OCI-LY1 (cell line): ENCODE data around the gene CD22.
"Not testable (repeated sequence)": the region's sequence is repeated elsewhere in the genome, so short reads cannot be mapped to it uniquely, and the experiment has no call there.

Source experiments
- H2AFZ ChIP-seq: fragments of 200-600 bp; sonication (generic), shearing (Covaris generic); 2 replicates; pipeline ENCODE4 v1.6.0; 2014; ENCODE audit warnings: antibody characterized with exemption, mild to moderate bottlenecking, low read length
- H3F3A ChIP-seq: fragments of 200-600 bp; sonication (generic), shearing (Covaris generic); 2 replicates; pipeline ENCODE4 v1.6.0; 2014; ENCODE audit warnings: mild to moderate bottlenecking, antibody characterized with exemption, low read length, moderate library complexity; ENCODE audit not compliant: insufficient read depth
- H3K27ac ChIP-seq: fragments of 200-600 bp; sonication (generic); 2 replicates; pipeline ENCODE4 v1.5.1; 2014; ENCODE audit warnings: low read length, mixed run types, mild to moderate bottlenecking, low read depth; ENCODE audit not compliant: poor library complexity, severe bottlenecking
- H3K27me3 ChIP-seq: fragments of 200-600 bp; sonication (generic); 2 replicates; pipeline ENCODE4 v1.6.0; 2014; ENCODE audit warnings: antibody characterized with exemption, mild to moderate bottlenecking, low read length, moderate library complexity; ENCODE audit not compliant: insufficient read depth
- H3K36me3 ChIP-seq: fragments of 200-600 bp; sonication (generic); 2 replicates; pipeline ENCODE4 v1.6.1; 2014; ENCODE audit warnings: mild to moderate bottlenecking, antibody characterized with exemption, low read length, moderate library complexity, mixed read lengths; ENCODE audit not compliant: insufficient read depth
- H3K4me1 ChIP-seq: fragments of 200-600 bp; sonication (generic); 2 replicates; pipeline ENCODE4 v1.5.1; 2014; ENCODE audit warnings: mild to moderate bottlenecking, low read length, moderate library complexity; ENCODE audit not compliant: insufficient read depth, severe bottlenecking
- H3K4me2 ChIP-seq: fragments of 200-600 bp; sonication (generic), shearing (Covaris generic); 2 replicates; pipeline ENCODE4 v1.6.1; 2014; ENCODE audit warnings: low read length
- H3K4me3 ChIP-seq: fragments of 200-600 bp; sonication (generic); 2 replicates; pipeline ENCODE4 v1.5.1; 2014; ENCODE audit warnings: low read length, low read depth, mild to moderate bottlenecking, mixed read lengths; ENCODE audit not compliant: poor library complexity, severe bottlenecking
- H3K79me2 ChIP-seq: fragments of 200-600 bp; shearing (Covaris generic); 2 replicates; pipeline ENCODE4 v1.6.1; 2016; ENCODE audit warnings: mixed run types, low read length, mixed read lengths; ENCODE audit not compliant: insufficient read depth
- H3K9ac ChIP-seq: fragments of 200-600 bp; sonication (generic), shearing (Covaris generic); 2 replicates; pipeline ENCODE4 v1.6.1; 2014; ENCODE audit warnings: mild to moderate bottlenecking, low read length, mixed read lengths
- H3K9me2 ChIP-seq: fragments of 200-600 bp; sonication (generic), shearing (Covaris generic); 2 replicates; pipeline ENCODE4 v1.6.1; 2014; ENCODE audit warnings: low read depth, mild to moderate bottlenecking, low read length, mixed read lengths
- H3K9me3 ChIP-seq: fragments of 200-600 bp; shearing (Covaris generic); 2 replicates; pipeline ENCODE4 v1.6.1; 2014; ENCODE audit warnings: low read length, mixed read lengths
- H4K20me1 ChIP-seq: fragments of 200-600 bp; sonication (generic), shearing (Covaris generic); 2 replicates; pipeline ENCODE4 v1.6.0; 2016; ENCODE audit warnings: mild to moderate bottlenecking, low read length; ENCODE audit not compliant: insufficient read depth
- CTCF ChIP-seq: fragments of 200-600 bp; sonication (generic), shearing (Covaris generic); IDR thresholded peaks from 2 replicates; pipeline ENCODE4 v1.5.1; 2017; ENCODE audit warnings: mild to moderate bottlenecking, antibody characterized with exemption, low read length, moderate library complexity, mixed read lengths
- EZH2 ChIP-seq: fragments of 200-600 bp; sonication (generic), shearing (Covaris generic); IDR thresholded peaks from 2 replicates; pipeline ENCODE4 v1.8.0; 2017; ENCODE audit warnings: borderline replicate concordance, mixed run types, mild to moderate bottlenecking, antibody characterized with exemption, low read length, moderate library complexity, mixed read lengths

The CD22 gene

GRCh38 chr19:35375505-35376307 lies 46.7 kb downstream of the CD22 start:
- Histone ChIP-seq H3K27ac (no peak overlapping the region), H3K36me3 (no peaks in the 10 kb centered on the region), H3K4me1 (no peaks in the 10 kb centered on the region), H4K20me1 (no peaks in the 10 kb centered on the region), H3K9me3 (0 out of 2 replicates have a peak, but pooled peaks cover 3% of the 10 kb centered on the region), H3K79me2 (no peaks in the 10 kb centered on the region), H3K9me2 (no peaks in the 10 kb centered on the region), H3K4me2 (no peak overlapping the region), H3F3A (no peaks in the 10 kb centered on the region), H2AFZ (no peak overlapping the region), H3K27me3 (peaks cover 3% of the 10 kb centered on the region; the same call in 1 of the 2 replicates), H3K4me3 (no peak overlapping the region), H3K9ac (no peak overlapping the region)
- TF ChIP-seq CTCF (no peak), EZH2 (no peak)

- no peak overlapping the region for H2AFZ ChIP-seq
- H3K27ac ChIP-seq = no peak overlapping the region
- H4K20me1 ChIP-seq = no peaks in the 10 kb centered on the region
- 0 out of 2 replicates have a peak, but pooled peaks cover 3% of the 10 kb centered on the region for H3K9me3 ChIP-seq
- H3K79me2 ChIP-seq = no peaks in the 10 kb centered on the region
- H3K4me1 ChIP-seq = no peaks in the 10 kb centered on the region
- no peak overlapping the region for H3K4me2 ChIP-seq
- no peaks in the 10 kb centered on the region for H3F3A ChIP-seq
- no peak overlapping the region for H3K9ac ChIP-seq
- peaks cover 3% of the 10 kb centered on the region; the same call in 1 of the 2 replicates for H3K27me3 ChIP-seq
- H3K4me3 ChIP-seq = no peak overlapping the region
- no peaks in the 10 kb centered on the region for H3K9me2 ChIP-seq
- H3K36me3 ChIP-seq = no peaks in the 10 kb centered on the region
- TF ChIP-seq EZH2 (no peak), CTCF (no peak)
These were observed 48.7 kb downstream of the CD22 start for GRCh38 chr19:35377656-35378055.

GRCh38 chr19:35378356-35378755 lies 49.4 kb downstream of the CD22 start:
- Histone ChIP-seq H3K79me2 (no peaks in the 10 kb centered on the region), H3K9ac (no peak overlapping the region), H3K27ac (no peak overlapping the region), H3K27me3 (peaks cover 3% of the 10 kb centered on the region; the same call in 1 of the 2 replicates), H2AFZ (no peak overlapping the region), H3F3A (no peaks in the 10 kb centered on the region), H3K36me3 (no peaks in the 10 kb centered on the region), H3K9me2 (no peaks in the 10 kb centered on the region), H3K9me3 (0 out of 2 replicates have a peak, but pooled peaks cover 3% of the 10 kb centered on the region), H3K4me1 (no peaks in the 10 kb centered on the region), H3K4me2 (no peak overlapping the region), H4K20me1 (no peaks in the 10 kb centered on the region), H3K4me3 (no peak overlapping the region)
- TF ChIP-seq EZH2 (no peak), CTCF (no peak)

- H2AFZ ChIP-seq, H3K4me1 ChIP-seq, H4K20me1 ChIP-seq, H3K27me3 ChIP-seq, H3K9me2 ChIP-seq, H3K36me3 ChIP-seq, H3K79me2 ChIP-seq, H3K4me2 ChIP-seq, H3K27ac ChIP-seq, H3K9ac ChIP-seq, H3F3A ChIP-seq, H3K4me3 ChIP-seq, H3K9me3 ChIP-seq: not testable (repeated sequence)
These were observed 50.6 kb downstream of the CD22 start for GRCh38 chr19:35379545-35379944.
